ENCODE measurements around the gene GSTT2.
"Not testable (repeated sequence)": the region's sequence is repeated elsewhere in the genome, so short reads cannot be mapped to it uniquely, and the experiment has no call there.

GSTT2 gene

DNA sequence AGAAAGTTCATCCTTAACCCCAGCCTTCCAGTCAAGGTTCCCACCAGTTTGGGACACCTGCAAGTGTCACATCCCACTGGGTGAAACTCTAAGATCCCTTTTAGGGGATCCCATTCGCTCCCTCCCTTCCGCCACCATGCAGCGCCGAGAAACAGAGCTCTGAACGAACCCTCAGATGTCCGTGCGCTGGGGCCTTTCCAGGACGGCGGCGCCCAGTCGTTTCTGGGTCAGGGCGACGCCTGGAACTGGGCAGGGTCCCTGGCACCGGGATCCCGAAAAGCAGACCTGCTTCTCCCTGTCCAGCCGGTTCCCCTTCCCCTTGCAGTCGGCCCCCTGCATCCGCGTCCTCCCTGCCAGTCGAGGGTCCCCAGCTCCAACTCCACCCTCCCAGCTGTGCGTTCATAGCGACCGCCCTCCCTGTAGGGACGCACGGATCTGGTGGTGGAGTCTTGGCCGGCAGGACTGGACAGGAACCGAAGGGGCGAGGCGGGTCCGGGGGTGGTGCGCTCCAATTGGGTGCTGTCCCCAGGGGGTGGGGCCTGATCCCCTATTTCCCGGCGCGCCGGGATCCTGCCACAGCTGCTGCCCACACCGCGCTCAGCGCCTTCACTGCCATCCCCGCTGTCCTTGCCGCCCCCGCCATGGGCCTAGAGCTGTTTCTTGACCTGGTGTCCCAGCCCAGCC is at the start of gene GSTT2:
Gene GSTT2 (plus strand): TSS at position 578 of the 684 bp plus-strand sequence.
- not testable (repeated sequence) for DNase-seq (ENCODE audit: low read depth)

DNA sequence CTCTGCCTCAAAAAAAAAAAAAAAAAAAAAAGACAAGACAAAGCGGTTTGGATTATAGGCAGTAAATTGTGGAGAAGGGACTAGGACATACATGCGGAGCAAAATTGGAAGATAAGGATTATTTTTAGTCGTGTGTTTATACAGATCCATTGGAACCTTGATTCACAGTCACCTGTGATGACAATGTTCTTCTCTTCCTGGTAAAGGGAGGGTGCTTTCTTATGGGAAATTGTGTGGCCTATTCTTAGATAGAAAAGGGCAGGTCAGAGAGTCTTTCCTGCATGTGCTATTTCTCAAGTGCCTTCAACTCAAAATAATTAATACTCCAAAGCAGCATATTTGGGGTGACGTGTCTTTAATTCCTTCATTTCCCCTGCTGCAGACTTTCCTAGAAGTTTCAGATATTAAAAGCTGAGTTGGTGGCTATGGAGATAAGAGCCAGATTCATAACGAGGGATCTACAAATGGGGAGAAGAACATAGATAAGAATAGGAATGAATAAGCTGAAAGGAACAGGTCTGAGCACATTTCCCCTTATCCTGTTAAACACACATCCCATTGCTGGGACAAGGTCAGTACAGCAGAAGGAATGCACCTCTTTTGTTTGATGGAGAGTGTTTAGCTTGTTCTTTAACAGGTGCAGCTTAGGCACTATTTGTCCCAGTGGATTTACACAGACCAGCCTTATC is 41.5 kb upstream of the GSTT2 start:
- no peak for DNase-seq (ENCODE audit: low read depth)

DNA sequence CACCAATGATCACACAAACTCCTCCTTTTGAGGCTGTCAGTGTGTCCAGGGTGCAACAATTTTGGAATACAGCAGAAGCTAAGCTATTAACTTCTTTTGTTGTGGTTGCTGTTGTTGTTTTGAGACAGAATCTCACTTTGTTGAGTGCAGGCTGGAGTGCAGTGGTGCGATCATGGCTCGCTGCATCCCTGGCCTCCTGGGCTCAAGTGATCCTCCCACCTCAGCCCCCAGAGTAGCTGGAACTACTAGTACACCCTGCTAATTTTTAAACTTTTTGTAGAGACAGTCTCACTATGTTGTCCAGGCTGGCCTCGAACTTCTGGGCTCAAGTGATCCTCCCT is 40.9 kb upstream of the GSTT2 start:
- no peak for DNase-seq (ENCODE audit: low read depth)

DNA sequence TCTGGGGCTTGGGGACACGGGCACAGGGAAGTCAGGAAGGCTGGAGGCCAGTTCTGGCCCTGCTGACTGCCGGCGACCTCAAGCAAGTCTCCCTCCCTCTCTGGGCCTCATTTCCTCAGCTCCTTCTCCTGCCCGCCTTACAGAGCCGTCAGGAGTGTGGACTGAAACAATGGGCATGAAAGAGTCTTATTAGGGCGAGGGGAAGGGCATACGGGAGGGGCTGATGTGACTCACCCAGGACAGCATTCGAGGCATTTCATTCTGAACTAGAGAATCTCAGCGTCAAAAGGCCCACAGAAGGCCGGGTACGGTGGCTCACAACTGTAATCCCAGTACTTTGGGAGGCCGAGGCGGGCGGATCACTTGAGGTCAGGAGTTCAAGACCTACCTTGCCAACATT is 39.8 kb upstream of the GSTT2 start:
- DNase-seq (ENCODE audit: low read depth): not testable (repeated sequence)

DNA sequence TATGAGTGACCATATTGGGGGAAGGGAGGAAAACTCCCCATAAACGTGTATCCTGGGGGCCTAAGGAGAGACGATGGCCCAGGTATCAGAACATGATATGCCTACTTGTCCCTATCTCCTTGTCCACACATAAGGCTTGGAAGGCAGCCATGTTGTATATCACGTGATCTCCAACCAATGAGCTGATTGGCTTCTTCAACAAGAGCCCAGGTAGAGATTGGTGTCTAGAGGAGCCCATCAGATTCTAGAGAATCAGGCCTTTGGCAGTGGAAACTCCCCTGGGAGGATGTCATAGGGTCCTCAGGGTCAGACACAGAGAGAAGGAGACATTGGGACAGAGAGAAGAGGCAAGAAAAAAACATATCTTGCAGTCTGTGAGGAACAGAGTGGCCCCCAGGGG is 32.5 kb upstream of the GSTT2 start:
- not testable (repeated sequence) for DNase-seq (ENCODE audit: low read depth)

DNA sequence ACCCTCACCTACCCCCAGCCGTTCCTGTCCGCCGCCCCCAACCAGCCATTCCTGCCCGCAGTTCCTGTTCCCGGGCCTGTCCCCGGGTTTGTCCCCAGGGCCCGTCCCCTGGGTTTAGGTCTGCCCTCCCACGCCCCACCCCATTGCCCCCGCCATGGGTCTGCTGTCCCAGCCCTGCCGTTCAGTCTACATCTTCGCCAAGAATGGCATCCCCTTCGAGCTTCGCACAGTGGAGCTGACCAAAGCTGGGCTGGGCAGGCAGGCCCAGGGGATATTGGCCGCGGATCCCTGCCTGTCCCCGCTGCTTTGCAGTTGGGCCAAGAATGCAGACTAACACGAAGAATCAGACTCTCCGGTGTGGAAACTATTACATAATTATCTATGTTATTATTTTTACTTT is 30.2 kb upstream of the GSTT2 start:
- not testable (repeated sequence) for DNase-seq (ENCODE audit: low read depth)

DNA sequence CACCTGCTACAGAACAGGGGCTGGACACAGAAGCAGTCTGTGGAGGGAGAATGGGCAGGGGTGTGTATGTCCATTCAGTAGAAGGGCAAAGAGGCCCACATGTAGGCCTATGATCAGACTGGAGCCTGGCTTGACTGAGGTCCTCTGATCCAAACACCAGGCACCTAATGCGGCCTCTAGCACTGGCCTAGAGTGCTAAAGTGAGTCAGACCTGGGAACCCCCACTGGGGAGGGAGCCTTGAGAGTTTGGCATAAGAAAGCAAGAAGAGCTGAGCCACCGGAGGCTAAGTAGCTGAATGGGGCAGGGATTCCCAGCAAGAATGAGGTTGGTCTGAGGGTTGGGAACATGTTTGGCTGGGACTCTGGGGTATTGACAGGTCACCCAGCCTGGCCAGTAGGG is 28.6 kb upstream of the GSTT2 start:
- not testable (repeated sequence) for DNase-seq (ENCODE audit: low read depth)

DNA sequence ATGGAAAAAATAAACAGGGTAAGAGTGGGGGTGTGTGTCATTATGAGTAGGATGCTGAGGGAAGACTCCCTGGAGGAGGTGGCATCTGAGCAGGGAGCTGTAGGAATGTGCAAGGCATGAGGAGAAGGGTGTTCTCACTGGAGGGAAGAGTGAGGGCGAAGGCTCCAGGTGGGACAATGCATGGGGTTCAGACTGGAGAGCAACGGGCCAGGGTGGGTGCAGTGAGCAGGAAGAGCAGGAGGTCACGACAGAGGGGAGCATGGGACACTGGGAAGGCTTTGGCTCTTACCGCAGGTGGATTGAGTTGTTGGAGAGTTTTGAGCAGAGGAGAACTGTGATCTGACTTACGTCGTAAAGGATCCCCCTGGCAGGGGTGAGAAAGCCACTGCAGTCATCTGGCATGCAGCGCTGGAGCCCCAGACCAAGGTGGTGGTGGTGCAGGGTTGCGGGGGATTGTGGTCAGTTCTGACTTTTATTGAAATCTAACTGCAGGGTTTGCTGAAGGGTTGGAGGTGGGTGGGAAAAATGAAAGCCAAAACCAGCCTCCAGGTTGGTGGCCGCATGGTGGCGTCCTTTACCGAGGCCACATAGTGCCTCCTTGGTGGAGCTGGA is 27.0 kb upstream of the GSTT2 start:
- DNase-seq (ENCODE audit: low read depth): not testable (repeated sequence)

DNA sequence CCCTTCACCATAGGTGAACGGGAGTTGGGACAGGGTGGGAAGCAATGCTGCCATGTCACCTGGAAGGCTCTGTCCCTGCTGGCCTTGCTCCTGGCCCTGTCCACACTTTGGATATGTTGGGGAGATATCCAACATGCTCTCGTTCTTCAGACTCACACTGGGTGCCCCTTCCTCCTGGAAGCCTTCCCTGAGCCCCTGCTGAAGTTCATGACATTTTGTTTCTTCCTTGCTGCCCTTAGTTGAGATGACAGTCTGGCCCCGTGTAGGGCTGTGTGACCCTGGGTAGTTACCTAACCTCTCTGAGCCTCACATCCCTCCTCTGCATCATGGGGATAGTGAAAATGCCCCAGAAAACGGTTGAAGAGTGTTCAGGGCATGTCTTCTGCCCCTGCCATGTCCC is 26.4 kb upstream of the GSTT2 start:
- not testable (repeated sequence) for DNase-seq (ENCODE audit: low read depth)

DNA sequence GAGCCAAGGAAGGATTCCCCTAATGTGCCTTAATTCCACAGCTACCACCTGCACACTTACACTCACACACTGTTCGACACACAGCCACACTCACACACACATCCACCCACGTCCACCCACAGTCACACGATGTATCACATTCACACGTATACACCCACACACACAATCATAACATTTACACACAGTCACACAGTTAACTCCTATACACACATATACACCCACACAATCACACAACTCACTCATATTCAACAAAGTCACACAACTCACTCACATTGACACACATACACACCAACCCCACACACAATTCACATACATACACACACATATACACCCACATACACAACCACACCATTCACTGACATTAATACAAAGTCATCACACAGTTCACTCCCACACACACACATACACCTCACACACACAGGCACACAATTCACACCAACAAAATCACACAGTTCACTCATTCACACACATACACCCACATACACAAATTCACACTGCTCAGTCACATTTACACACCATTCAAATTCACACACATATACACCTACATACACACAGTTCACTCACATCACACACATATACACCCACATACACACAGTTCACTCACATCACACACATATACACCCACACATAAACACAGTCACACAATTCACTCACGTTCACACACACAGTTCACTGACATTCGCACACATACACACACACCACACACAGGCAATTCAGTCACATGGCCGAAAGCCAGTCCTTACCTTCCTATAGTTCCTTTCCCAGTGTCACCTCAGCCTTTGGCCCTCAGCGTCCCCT is 25.5 kb upstream of the GSTT2 start:
- not testable (repeated sequence) for DNase-seq (ENCODE audit: low read depth)

DNA sequence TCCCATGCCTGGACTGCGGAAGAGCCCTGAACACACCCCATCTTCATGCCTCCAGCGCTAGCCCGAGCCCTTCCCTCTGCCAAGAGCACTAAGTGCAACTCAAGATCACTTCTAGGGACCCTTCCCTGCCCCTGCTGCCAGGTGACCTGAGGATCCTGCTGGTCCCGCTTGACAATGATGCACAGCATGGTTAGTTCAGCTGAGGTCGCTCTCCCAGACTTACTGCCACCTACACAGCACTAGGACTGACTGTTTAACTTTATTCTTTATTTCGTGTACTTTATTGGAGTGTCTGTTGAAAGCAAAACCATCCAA is 25.0 kb upstream of the GSTT2 start:
- DNase-seq (ENCODE audit: low read depth): not testable (repeated sequence)

DNA sequence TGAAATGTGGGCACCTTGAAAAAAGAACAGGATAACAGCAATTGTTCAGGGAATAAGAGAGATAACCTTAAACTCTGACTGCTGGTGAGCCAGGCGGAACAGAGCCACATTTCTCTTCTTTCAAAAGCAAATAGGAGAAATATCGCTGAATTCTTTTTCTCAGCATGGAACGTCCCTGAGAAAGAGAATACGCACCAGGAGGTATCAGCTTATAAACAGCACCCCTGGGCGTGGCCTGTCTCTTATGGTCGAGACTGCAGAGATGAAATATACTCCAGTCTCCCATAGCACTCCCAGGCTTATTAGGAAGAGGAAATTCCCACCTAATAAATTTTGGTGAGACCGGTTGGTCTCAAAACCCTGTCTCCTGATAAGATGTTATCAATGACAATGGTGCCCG is 24.0 kb upstream of the GSTT2 start:
- not testable (repeated sequence) for DNase-seq (ENCODE audit: low read depth)

DNA sequence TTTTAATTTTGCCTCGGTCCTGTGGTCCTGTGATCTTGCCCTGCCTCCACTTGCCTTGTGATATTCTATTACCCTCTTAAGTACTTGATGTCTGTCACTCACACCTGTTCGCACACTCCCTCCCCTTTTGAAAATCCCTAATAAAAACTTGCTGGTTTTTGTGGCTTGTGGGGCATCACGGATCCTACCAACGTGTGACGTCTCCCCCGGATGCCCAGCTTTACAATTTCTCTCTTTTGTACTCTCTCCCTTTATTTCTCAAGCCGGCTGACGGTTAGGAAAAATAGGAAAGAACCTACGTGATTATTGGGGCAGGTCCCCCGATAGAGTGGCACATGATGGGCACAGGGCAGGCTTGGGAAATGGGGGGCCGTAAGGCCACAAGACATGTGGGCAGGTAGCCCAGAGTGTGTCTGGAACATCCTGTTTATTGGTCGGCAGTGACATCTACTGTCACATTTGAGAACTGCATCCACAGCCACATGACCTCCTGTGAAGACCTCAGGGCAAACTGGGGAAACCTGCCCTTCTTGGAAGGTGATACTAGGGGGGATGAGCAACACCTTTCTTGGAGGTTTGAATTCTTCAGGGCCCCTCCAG is 23.5 kb upstream of the GSTT2 start:
- DNase-seq (ENCODE audit: low read depth): peak; percentile 38

DNA sequence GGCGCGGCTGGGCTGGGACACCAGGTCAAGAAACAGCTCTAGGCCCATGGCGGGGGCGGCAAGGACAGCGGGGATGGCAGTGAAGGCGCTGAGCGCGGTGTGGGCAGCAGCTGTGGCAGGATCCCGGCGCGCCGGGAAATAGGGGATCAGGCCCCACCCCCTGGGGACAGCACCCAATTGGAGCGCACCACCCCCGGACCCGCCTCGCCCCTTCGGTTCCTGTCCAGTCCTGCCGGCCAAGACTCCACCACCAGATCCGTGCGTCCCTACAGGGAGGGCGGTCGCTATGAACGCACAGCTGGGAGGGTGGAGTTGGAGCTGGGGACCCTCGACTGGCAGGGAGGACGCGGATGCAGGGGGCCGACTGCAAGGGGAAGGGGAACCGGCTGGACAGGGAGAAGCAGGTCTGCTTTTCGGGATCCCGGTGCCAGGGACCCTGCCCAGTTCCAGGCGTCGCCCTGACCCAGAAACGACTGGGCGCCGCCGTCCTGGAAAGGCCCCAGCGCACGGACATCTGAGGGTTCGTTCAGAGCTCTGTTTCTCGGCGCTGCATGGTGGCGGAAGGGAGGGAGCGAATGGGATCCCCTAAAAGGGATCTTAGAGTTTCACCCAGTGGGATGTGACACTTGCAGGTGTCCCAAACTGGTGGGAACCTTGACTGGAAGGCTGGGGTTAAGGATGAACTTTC is 18.7 kb upstream of the GSTT2 start, which contains the start of gene GSTT2B:
Gene GSTT2B (minus strand): TSS at position 112 of the 688 bp plus-strand sequence. CDS start 64 bp downstream, at position 48.
- not testable (repeated sequence) for DNase-seq (ENCODE audit: low read depth)

DNA sequence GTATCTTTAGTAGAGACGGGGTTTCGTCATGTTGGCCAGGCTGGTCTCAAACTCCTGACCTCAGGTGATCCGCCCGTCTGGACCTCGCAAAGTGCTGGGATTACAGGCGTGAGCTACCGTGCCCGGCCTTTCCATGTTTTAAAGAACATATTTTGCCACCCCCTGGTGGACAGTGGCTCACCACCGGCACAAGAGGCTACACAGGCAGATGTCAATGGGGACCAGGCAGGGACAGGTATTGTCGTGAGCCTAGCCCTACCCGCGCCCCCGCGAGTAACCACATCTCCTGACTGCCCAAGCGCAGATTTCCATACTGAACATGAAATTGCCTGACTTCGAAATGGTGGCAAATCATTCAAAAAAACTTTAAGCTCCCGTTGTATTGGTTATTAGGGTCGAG is 13.8 kb upstream of the GSTT2 start:
- not testable (repeated sequence) for DNase-seq (ENCODE audit: low read depth)

DNA sequence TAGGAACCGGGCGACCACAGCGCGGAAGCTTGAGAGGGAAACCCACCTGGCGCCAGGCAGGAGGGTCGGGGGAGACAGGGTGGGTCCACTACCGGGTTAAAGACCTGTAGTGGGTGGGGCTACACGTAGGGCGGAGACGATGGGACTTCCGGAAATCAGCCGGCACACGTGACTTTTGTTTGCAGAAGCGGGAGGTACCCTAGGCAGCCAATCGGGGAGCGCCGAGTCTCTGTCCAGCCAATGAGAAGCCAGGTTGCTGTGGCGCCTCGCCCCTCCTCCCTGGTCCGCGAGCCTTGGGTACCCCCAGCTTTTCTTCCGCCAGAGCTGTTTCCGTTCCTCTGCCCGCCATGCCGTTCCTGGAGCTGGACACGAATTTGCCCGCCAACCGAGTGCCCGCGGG is 13.4 kb upstream of the GSTT2 start, which contains the start of gene DDTL:
Gene DDTL (plus strand): TSS at position 321 of the 400 bp plus-strand sequence. CDS start 27 bp downstream, at position 348.
- not testable (repeated sequence) for DNase-seq (ENCODE audit: low read depth)

DNA sequence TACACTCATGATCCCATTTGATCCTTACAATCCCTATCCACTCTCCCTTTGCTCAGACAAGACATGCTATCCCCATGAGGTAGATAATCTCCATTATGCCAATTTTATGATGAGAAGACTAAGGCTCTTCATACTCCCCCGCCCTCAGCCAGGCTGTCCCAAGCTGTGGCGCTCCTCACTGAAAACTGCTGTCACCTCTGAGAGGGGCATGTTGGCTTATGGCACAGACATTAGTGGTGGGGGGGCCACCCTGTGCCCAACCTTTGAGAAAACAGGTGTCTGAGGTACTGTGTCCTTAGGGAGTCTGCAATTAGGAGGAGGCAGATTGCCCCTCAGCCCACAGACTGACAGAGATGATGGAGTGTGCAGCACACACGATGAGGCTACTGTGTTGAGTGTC is 10.9 kb upstream of the GSTT2 start:
- no peak for DNase-seq (ENCODE audit: low read depth)

DNA sequence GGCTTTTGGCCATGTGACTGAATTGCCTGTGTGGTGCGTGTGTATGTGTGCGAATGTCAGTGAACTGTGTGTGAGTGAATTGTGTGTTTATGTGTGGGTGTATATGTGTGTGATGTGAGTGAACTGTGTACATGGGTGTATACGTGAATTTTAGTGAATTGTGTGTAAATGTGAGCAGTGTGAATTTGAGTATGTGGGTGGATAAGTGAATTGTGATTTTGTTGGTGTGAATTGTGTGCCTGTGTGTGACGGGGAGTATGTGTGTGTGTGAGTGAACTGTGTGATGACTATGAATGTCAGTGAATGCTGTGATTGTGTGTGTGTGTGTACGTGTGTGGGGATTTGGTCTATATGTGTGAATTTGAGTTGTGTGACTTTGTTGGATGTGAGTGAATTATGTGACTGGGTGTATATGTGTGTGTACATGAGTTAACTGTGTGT is 9.7 kb upstream of the GSTT2 start:
- DNase-seq (ENCODE audit: low read depth): no peak

DNA sequence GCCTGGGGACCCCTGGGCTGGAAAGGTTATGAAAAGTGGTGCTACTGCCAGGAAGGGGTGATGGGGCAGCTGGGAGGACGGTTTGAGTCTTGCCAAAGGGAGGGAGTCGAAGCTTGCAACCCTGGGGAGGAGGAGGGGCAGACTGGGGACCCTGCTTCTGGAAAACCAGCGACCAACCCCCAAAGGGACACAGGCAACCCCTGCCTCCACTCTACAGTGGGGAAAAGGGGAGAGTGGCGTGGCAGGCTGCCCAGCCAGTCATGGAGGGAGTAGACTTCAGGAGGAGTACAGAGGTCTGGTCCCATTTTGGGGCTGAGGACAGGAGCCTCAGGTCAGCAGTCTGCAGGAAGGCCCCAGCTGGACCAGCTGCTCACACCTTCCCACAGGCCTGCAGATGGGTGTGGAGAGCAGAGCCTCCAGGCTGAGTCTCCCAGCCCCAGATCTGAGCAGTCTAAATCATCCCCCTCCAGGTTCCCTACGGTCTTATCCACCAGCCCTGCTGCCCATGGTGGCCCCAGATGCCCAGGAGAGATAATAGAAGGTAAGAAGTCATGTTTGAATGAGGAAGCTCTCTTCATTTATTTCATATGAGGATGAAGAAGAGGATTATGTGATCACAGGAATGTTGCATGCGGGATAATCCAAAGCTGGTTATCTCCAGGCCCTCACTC is 9.0 kb upstream of the GSTT2 start:
- no peak for DNase-seq (ENCODE audit: low read depth)

DNA sequence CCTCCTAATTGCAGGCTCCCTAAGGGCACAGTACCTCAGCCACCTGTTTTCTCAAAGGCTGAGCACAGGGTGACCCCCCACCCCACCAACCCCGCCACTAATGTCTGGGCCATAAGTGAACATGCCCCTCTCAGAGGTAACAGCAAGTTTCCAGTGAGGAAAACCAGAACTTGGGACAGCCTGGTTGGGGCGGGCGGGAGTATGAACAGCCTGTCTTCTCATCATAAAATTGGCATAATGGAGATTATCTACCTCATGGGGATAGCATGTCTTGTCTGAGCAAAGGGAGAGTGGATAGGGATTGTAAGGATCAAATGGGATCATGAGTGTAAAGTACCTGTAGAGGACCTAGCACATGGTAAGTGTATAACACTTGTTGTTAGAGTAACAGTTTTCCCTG is 8.0 kb upstream of the GSTT2 start:
- DNase-seq (ENCODE audit: low read depth): not testable (repeated sequence)

DNA sequence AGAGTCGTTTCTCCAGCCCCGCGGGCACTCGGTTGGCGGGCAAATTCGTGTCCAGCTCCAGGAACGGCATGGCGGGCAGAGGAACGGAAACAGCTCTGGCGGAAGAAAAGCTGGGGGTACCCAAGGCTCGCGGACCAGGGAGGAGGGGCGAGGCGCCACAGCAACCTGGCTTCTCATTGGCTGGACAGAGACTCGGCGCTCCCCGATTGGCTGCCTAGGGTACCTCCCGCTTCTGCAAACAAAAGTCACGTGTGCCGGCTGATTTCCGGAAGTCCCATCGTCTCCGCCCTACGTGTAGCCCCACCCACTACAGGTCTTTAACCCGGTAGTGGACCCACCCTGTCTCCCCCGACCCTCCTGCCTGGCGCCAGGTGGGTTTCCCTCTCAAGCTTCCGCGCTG is 5.6 kb upstream of the GSTT2 start, which contains the start of gene DDT:
Gene DDT (minus strand): TSS at position 97 of the 400 bp plus-strand sequence. CDS start 27 bp downstream, at position 70.
- not testable (repeated sequence) for DNase-seq (ENCODE audit: low read depth)

Data from activated T-helper 1 cell treated with Interleukin-2 at 50 U/mL for 16 hours (primary cell).